ENCODE data around the gene KIAA1210.
"Not testable (repeated sequence)": the region's sequence is repeated elsewhere in the genome, so short reads cannot be mapped to it uniquely, and the experiment has no call there.

The KIAA1210 gene

DNA sequence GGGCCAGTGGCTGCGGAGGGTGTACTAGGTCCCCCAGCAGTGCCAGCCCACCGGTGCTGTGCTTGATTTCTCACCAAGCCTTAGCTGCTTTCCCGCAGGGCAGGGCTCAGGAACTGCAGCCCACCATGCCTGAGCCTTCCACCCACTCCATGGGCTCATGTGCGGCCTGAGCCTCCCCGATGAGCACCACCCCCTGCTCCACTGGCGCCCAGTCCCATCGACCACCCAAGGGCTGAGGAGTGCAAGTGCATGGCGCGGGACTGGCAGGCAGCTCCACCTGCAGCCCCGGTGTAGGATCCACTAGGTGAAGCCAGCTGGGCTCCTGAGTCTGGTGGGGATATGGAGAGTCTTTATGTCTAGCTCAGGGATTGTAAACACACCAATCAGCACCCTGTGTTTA, 98.0 kb downstream of the KIAA1210 start:
- DNase-seq: not testable (repeated sequence)

DNA sequence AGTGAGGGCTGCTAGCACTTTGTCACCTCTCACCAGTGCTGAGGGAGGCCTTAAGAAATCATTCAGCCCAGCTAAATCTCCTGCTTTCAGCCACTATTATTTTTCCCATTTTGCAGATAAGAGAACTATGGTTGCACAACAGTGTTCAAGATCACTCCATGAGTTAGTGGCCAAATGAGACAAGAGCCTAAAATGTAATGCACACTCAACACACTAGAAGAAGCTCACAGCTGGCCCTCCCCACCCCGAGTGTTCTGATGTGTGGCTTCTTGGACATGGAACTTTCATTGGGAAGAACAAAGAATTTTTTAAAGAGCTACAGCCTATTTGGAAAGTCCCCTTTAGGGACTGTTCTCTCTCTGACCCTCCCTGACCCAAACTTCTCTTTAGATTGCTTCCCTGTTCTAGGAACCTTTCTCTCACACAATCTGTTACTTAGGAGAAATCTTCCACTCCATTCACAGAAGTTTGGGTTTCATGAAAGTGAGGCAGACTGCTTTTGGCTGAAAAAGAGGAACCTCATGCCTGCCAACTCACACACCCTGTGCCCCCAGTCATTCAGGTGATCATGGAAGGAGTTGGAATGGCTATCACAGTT, 98.8 kb downstream of the KIAA1210 start:
- DNase-seq: no peak

Data from NCI-H1105 treated with DMSO at 0.1 percent for 48 hours (cell line).